Endodermal cell (in vitro differentiated cells): ENCODE results near the gene ACTN3. TPM values are rescaled to one million over a fixed set of nuclear protein-coding genes. Genes with fewer than 3 reads are reported as not detected.

Source experiments
- DNase-seq: peaks from one replicate; pipeline ENCODE4 v3.0.0-alpha.2; 2017
- H3K27ac ChIP-seq: 2 replicates; pipeline ENCODE4 v1.5.1; 2013; ENCODE audit warnings: mild to moderate bottlenecking, low read depth, low read length, moderate library complexity
- H3K27me3 ChIP-seq: 2 replicates; pipeline ENCODE4 v1.6.1; 2013; ENCODE audit warnings: mild to moderate bottlenecking, low read length, moderate library complexity; ENCODE audit not compliant: insufficient read depth, control insufficient read depth, poor library complexity, severe bottlenecking
- H3K36me3 ChIP-seq: 2 replicates; pipeline ENCODE4 v1.7.0; 2013; ENCODE audit warnings: mild to moderate bottlenecking, low read length, moderate library complexity; ENCODE audit not compliant: control insufficient read depth, insufficient read depth
- H3K4me1 ChIP-seq: one replicate; pipeline ENCODE4 v1.7.0; 2013; ENCODE audit warnings: low read length; ENCODE audit not compliant: control insufficient read depth, insufficient read depth
- H3K4me3 ChIP-seq: 2 replicates; pipeline ENCODE4 v1.5.1; 2013; ENCODE audit warnings: mild to moderate bottlenecking, low read length, moderate library complexity
- H3K9ac ChIP-seq: 2 replicates; pipeline ENCODE4 v1.6.1; 2013; ENCODE audit warnings: mild to moderate bottlenecking, low read length, moderate library complexity; ENCODE audit not compliant: poor library complexity, severe bottlenecking; ENCODE audit errors: extremely low read depth
- H3K9me3 ChIP-seq: 2 replicates; pipeline ENCODE4 v1.6.1; 2013; ENCODE audit warnings: mild to moderate bottlenecking, low read length, moderate library complexity; ENCODE audit not compliant: control insufficient read depth
- H3K27ac Mint-ChIP-seq: 2 replicates; pipeline ENCODE4 v1.8.0; 2020; ENCODE audit warnings: mixed read lengths
- H3K27me3 Mint-ChIP-seq: 2 replicates; pipeline ENCODE4 v1.8.0; 2021; ENCODE audit warnings: mild to moderate bottlenecking, mixed read lengths; ENCODE audit not compliant: insufficient read depth
- H3K36me3 Mint-ChIP-seq: 2 replicates; pipeline ENCODE4 v1.8.0; 2020; ENCODE audit warnings: low read depth, mixed read lengths
- H3K4me1 Mint-ChIP-seq: 2 replicates; pipeline ENCODE4 v1.8.0; 2020; ENCODE audit warnings: mixed read lengths
- H3K4me3 Mint-ChIP-seq: 2 replicates; pipeline ENCODE4 v1.8.0; 2020; ENCODE audit warnings: mild to moderate bottlenecking, moderate library complexity, mixed read lengths
- H3K9me3 Mint-ChIP-seq: 2 replicates; pipeline ENCODE4 v1.8.0; 2020; ENCODE audit warnings: mild to moderate bottlenecking, mixed read lengths
- CTCF ChIP-seq: fragments of 200-600 bp; sonication (generic); conservative IDR thresholded peaks from 2 replicates; pipeline ENCODE4 v1.5.0; 2021; ENCODE audit warnings: antibody characterized with exemption, mild to moderate bottlenecking
- WGBS, 2 experiments: methylation state at CpG; one replicate each; pipeline versions ENCODE4 v1.1.5 to v1.1.7; 2013; ENCODE audit warnings: missing lambda C conversion rate in 2 of 2, mixed read lengths in 1 of 2; ENCODE audit not compliant: insufficient coverage in 1 of 2, insufficient read length in 1 of 2; 5-methylcytosine and 5-hydroxymethylcytosine counted together
- total RNA-seq, 2 donors: library from RNA; stranded (reverse); fragmentation: NEBNext Ultra II Directional in 1 of 2; extraction: Animal tissue kit (Norgen Biotek cat#: 25700) in 1 of 2; gene quantifications; 2 replicates in 1 of 2; 3 replicates in 1 of 2; pipeline ENCODE4 v1.2.1, GENCODE V29; 2021

Gene ACTN3
- total RNA-seq, 2 donors from 2014 or later: 1.7 to 5.3 TPM

GRCh38 chr11:66562275-66562674 is 15.6 kb downstream of the ACTN3 start:
- 93% methylated on average over 2 of the region's 2 CpGs; no CpG with 5 or more reads in 1 of the 2 experiments for WGBS, 2 experiments
- H3K9ac ChIP-seq: no peak overlapping the region
- no peaks in the 10 kb centered on the region for H3K4me1 Mint-ChIP-seq
- no peak for DNase-seq
- H3K4me3 ChIP-seq: no peak overlapping the region
- peaks cover 15% of the 10 kb centered on the region for H3K27me3 Mint-ChIP-seq
- no peak overlapping the region for H3K4me3 Mint-ChIP-seq
- H3K27ac ChIP-seq: no peak overlapping the region
- no peaks in the 10 kb centered on the region for H3K9me3 Mint-ChIP-seq
- H3K9me3 ChIP-seq: no peaks in the 10 kb centered on the region
- H3K36me3 ChIP-seq: no peaks in the 10 kb centered on the region
- no peaks in the 10 kb centered on the region for H3K4me1 ChIP-seq
- H3K36me3 Mint-ChIP-seq: no peaks in the 10 kb centered on the region
- H3K27ac Mint-ChIP-seq: no peak overlapping the region
- no peaks in the 10 kb centered on the region for H3K27me3 ChIP-seq
- no peak for TF ChIP-seq CTCF

GRCh38 chr11:66562907-66563583 is 16.3 kb downstream of the ACTN3 start:
- no peak overlapping the region for H3K27ac Mint-ChIP-seq
- H3K4me3 Mint-ChIP-seq: no peak overlapping the region
- no peaks in the 10 kb centered on the region for H3K9me3 ChIP-seq
- H3K27me3 Mint-ChIP-seq: peaks cover 14% of the 10 kb centered on the region
- H3K9ac ChIP-seq: no peak overlapping the region
- no peak overlapping the region for H3K27ac ChIP-seq
- H3K4me1 ChIP-seq: no peaks in the 10 kb centered on the region
- no peak overlapping the region for H3K4me3 ChIP-seq
- 91 to 97% methylated on average over 13 to 20 of the region's 20 CpGs for WGBS, 2 experiments
- H3K36me3 ChIP-seq: no peaks in the 10 kb centered on the region
- no peak for TF ChIP-seq CTCF
- H3K27me3 ChIP-seq: no peaks in the 10 kb centered on the region
- H3K9me3 Mint-ChIP-seq: no peaks in the 10 kb centered on the region
- H3K36me3 Mint-ChIP-seq: no peaks in the 10 kb centered on the region
- H3K4me1 Mint-ChIP-seq: no peaks in the 10 kb centered on the region
- no peak for DNase-seq

- Histone ChIP-seq H3K4me1 (no peaks in the 10 kb centered on the region), H3K9ac (no peak overlapping the region), H3K27ac (no peak overlapping the region), H3K27me3 (no peaks in the 10 kb centered on the region), H3K4me3 (no peak overlapping the region), H3K36me3 (no peaks in the 10 kb centered on the region), H3K9me3 (peaks cover 2% of the 10 kb centered on the region)
- Mint-ChIP-seq H3K4me3 (no peak overlapping the region), H3K4me1 (no peaks in the 10 kb centered on the region), H3K27ac (no peak overlapping the region), H3K36me3 (no peaks in the 10 kb centered on the region), H3K27me3 (peaks cover 9% of the 10 kb centered on the region), H3K9me3 (peaks cover 3% of the 10 kb centered on the region)
- DNase-seq: no peak
- no peak for TF ChIP-seq CTCF
- 92 to 100% methylated on average over 2 to 10 of the region's 10 CpGs for WGBS, 2 experiments
These were observed 17.1 kb downstream of the ACTN3 start for GRCh38 chr11:66563832-66564231.
